Measurements from ENCODE around the gene NT5C3B.

Gene NT5C3B

DNA sequence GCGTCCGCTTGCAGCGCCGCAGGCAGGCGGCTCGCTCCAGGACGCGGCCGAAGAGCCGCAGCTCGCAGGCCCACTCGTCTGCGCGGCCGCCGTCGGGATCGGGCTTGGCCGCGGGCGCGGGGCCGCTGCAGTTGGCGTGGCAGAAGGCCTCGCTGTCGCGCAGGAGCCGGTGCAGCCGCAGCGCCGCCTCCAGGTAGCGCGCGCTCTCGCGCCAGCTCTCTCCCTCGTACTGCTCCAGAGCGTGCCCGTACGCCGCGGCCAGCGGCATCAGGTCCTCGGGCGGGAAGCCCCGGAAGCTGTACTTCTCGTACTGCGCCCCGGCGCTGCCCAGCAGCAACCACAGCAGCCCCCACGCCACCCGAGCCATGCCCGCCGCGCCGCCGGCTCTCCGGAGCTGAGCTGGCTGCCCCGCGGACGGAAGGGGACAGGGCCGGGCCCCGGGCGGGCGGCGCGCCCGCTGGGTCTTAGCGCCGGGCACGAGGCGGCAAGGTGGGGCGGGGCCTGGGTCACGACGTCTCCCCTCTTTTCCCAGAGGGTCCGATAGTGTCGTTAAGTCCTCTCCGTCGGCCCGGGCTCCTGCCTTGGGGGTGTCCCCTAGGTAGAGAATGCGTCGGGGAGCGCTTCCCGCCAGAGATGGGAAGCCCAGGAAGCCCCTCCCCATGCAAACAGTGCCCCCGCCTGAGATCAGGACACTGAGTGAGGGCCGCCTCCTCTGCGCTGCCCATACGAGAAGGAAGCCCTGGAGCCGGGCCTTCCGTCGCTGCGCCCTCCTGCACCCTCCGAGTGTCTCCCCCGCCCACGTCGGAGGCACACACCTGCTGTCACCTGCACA lies 24.3 kb downstream of the NT5C3B start, which contains the start of gene P3H4:
TSS of gene P3H4 (minus strand) at position 401 of the 832 bp plus-strand sequence. CDS start at position 367, 34 bp downstream.
- H3K36me3 ChIP-seq (ENCODE audit: low read length), result no peaks in the 10 kb centered on the region
- H2AFZ ChIP-seq (ENCODE audit: low read depth, low read length, severe bottlenecking), result peak within 1 kb of the TSS; percentile 90
- no peaks in the 10 kb centered on the region for H3K27me3 ChIP-seq (ENCODE audit: low read length)
- H3K4me3 ChIP-seq (ENCODE audit: insufficient read depth, low read length, poor library complexity, severe bottlenecking), result peak within 1 kb of the TSS; percentile 73
- no peaks in the 10 kb centered on the region for H3K9me3 ChIP-seq (ENCODE audit: insufficient read depth, low read length)
- H3F3A ChIP-seq (ENCODE audit: insufficient read depth), result no peaks in the 10 kb centered on the region
- H3K79me2 ChIP-seq (ENCODE audit: insufficient read depth, low read length), result no peaks in the 10 kb centered on the region
- TF ChIP-seq EZH2phosphoT487 (conservative IDR thresholded peaks at IDR 0.05; ENCODE audit: low read length), result no peak
- TF ChIP-seq, protein P1, sequence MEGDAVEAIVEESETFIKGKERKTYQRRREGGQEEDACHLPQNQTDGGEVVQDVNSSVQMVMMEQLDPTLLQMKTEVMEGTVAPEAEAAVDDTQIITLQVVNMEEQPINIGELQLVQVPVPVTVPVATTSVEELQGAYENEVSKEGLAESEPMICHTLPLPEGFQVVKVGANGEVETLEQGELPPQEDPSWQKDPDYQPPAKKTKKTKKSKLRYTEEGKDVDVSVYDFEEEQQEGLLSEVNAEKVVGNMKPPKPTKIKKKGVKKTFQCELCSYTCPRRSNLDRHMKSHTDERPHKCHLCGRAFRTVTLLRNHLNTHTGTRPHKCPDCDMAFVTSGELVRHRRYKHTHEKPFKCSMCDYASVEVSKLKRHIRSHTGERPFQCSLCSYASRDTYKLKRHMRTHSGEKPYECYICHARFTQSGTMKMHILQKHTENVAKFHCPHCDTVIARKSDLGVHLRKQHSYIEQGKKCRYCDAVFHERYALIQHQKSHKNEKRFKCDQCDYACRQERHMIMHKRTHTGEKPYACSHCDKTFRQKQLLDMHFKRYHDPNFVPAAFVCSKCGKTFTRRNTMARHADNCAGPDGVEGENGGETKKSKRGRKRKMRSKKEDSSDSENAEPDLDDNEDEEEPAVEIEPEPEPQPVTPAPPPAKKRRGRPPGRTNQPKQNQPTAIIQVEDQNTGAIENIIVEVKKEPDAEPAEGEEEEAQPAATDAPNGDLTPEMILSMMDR (IDR thresholded peaks at IDR 0.05; ENCODE audit: insufficient read depth, low read length, poor library complexity, severe bottlenecking), result peak; percentile 44
- H3K27ac ChIP-seq (ENCODE audit: low read depth, low read length), result no peak within 1 kb of the TSS
- peak within 1 kb of the TSS; percentile 66 for H3K4me2 ChIP-seq (ENCODE audit: low read depth, low read length, poor library complexity, severe bottlenecking)
- peak within 1 kb of the TSS; percentile 66 for H3K9ac ChIP-seq (ENCODE audit: low read length)
- no peaks in the 10 kb centered on the region for H4K20me1 ChIP-seq (ENCODE audit: low read depth, low read length)
- no peaks in the 10 kb centered on the region for H3K9me2 ChIP-seq (replicated peaks; ENCODE audit: insufficient read depth, low read length)

GRCh38 chr17:41810659-41811548 lies 25.1 kb downstream of the NT5C3B start:
- no peak for TF ChIP-seq EZH2phosphoT487 (conservative IDR thresholded peaks at IDR 0.05; ENCODE audit: low read length)
- TF ChIP-seq, protein P1 (IDR thresholded peaks at IDR 0.05; ENCODE audit: insufficient read depth, low read length, poor library complexity, severe bottlenecking), result no peak
- Histone ChIP-seq H3K79me2 (ENCODE audit: insufficient read depth, low read length) (no peaks in the 10 kb centered on the region), H3K36me3 (ENCODE audit: low read length) (no peaks in the 10 kb centered on the region), H3K4me3 (ENCODE audit: insufficient read depth, low read length, poor library complexity, severe bottlenecking) (peak overlapping the region; percentile 73), H4K20me1 (ENCODE audit: low read depth, low read length) (no peaks in the 10 kb centered on the region), H3K9ac (ENCODE audit: low read length) (peak overlapping the region; percentile 66), H3K9me2 (replicated peaks; ENCODE audit: insufficient read depth, low read length) (no peaks in the 10 kb centered on the region), H3F3A (ENCODE audit: insufficient read depth) (no peaks in the 10 kb centered on the region), H3K27ac (ENCODE audit: low read depth, low read length) (no peak overlapping the region), H3K4me2 (ENCODE audit: low read depth, low read length, poor library complexity, severe bottlenecking) (peak overlapping the region; percentile 66), H3K9me3 (ENCODE audit: insufficient read depth, low read length) (no peaks in the 10 kb centered on the region), H3K27me3 (ENCODE audit: low read length) (no peaks in the 10 kb centered on the region), H2AFZ (ENCODE audit: low read depth, low read length, severe bottlenecking) (peak overlapping the region; percentile 90)

- Histone ChIP-seq H3K9me3 (ENCODE audit: insufficient read depth, low read length) (no peaks in the 10 kb centered on the region), H3K27ac (ENCODE audit: low read depth, low read length) (no peak overlapping the region)
These were observed 29.2 kb downstream of the NT5C3B start for GRCh38 chr17:41806685-41807445.

More at GRCh38 chr17:41806685-41807445, 29.2 kb downstream of the NT5C3B start:
- Histone ChIP-seq H2AFZ (ENCODE audit: low read depth, low read length, severe bottlenecking) (no peak overlapping the region), H3K9ac (ENCODE audit: low read length) (no peak overlapping the region), H4K20me1 (ENCODE audit: low read depth, low read length) (no peaks in the 10 kb centered on the region), H3K36me3 (ENCODE audit: low read length) (no peaks in the 10 kb centered on the region), H3F3A (ENCODE audit: insufficient read depth) (no peaks in the 10 kb centered on the region), H3K9me2 (replicated peaks; ENCODE audit: insufficient read depth, low read length) (no peaks in the 10 kb centered on the region), H3K4me2 (ENCODE audit: low read depth, low read length, poor library complexity, severe bottlenecking) (no peak overlapping the region), H3K4me3 (ENCODE audit: insufficient read depth, low read length, poor library complexity, severe bottlenecking) (no peak overlapping the region), H3K27me3 (ENCODE audit: low read length) (no peaks in the 10 kb centered on the region), H3K79me2 (ENCODE audit: insufficient read depth, low read length) (no peaks in the 10 kb centered on the region)
- no peak for TF ChIP-seq EZH2phosphoT487 (conservative IDR thresholded peaks at IDR 0.05; ENCODE audit: low read length)
- TF ChIP-seq, protein P1 (IDR thresholded peaks at IDR 0.05; ENCODE audit: insufficient read depth, low read length, poor library complexity, severe bottlenecking), result no peak
